Stimulated activated CD8-positive, alpha-beta memory T cell treated with anti-CD3 and anti-CD28 coated beads, Interleukin-2, amount 100 ng/mL, for 48 hours (primary cell): Measurements from ENCODE around the gene TAF5L.
"Not testable (repeated sequence)": the region's sequence is repeated elsewhere in the genome, so short reads cannot be mapped to it uniquely, and the experiment has no call there.

Experiments
- DNase-seq, 2 donors: peaks; one replicate each; pipeline ENCODE4 v3.0.0-alpha.2; 2020; ENCODE audit warnings: low read depth in 2 of 2

Gene TAF5L

DNA sequence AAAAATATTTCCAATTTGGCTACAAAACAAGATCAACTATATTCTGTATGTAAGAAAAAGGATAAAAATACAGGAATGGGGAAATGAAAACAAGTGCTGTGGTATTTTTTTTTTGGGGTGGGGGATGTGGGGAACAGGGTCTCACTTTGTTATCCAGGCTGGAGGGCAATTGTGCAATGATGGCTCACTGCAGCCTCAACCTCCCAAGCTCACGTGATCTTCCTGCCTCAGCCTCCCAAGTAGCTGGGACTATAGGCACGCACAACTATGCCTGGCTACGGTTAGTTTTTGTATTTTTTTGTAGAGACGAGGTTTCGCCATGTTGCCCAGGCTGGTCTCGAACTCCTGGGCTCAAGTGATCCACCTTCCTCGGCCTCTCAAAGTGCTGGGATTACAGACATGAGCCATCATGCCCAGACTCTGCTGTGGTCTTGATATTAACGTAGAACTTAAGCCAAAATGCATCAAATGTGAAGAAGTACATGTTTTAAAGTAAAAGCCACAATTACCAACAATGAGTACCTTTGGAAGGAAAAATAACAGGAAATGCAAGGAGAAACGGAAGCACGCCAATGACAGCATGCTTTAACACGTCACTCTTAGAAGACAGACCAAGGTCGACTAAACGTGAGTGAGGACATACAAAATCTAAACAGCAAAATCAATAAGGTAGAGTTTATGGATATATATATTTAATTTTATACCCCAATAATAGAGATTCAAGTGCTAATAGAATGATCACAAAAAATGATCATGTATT is 58.6 kb downstream of the TAF5L start:
- DNase-seq: no peak

GRCh38 chr1:229563701-229564100 is 62.2 kb downstream of the TAF5L start:
- no peak for DNase-seq

- no peak for DNase-seq
Measured at GRCh38 chr1:229563241-229563640, 62.7 kb downstream of the TAF5L start.

DNA sequence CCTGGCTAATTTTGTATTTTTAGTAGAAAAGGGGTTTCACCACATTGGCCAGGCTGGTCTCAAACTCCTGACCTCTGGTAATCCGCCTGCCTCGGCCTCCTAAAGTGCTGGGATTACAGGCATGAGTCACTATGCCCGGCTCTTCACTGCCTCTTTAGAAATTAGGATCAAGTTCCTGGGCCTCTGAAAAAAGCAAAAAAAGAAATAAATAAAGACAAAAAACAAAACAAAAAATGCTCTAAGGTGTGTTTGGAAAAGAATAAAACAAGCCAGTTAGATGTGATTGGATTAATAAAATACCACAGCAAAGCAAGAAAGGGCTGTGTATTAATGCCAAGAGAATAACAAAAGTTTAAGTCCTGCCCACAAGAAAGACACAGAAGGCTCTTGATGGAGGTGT is 63.2 kb downstream of the TAF5L start:
- DNase-seq: no peak

DNA sequence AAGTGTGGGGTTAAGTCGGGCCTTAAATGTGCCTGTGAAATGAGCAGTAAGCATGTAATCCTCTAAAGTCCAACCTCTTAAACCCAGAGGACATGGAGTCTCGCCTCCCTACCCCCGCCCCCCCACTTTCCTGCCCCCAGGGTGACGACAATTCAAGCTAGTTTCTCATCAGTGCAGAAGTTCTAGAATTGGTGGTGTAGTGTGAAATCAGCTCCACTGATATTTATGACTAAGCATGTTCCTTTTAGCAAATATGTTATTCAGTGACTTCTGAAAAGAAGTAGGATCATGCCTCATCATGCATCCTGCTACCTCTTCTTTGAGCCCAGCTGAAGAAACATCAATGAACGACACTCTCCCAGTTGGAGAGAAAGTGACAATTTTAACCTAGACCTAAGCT is 64.8 kb downstream of the TAF5L start:
- no peak for DNase-seq

DNA sequence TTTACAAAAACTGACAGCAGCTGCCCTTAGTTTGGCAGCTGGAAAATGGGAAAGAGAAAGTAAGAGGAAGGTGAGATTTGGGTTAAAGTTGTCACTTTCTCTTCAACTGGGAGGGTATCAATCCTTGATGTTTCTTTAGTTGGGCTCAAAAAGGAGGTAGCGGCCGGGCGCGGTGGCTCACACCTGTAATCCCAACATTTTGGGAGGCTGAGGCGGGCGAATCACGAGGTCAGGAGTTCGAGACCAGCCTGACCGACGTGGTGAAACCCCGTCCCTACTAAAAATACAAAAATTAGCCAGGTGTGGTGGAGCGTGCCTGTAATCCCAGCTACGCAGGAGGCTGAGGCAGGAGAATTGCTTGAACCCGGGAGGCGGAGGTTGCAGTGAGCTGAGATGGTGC is 65.8 kb downstream of the TAF5L start:
- not testable (repeated sequence) for DNase-seq

- DNase-seq: not testable (repeated sequence)
Measured at GRCh38 chr1:229559336-229559801, 66.6 kb downstream of the TAF5L start.

- peak; percentile 86 for DNase-seq
Measured at GRCh38 chr1:229558460-229559335, 67.2 kb downstream of the TAF5L start, which contains the start of gene ABCB10. Gene ABCB10 (minus strand): TSS chr1:229558707. CDS start chr1:229558652, 55 bp downstream.

- DNase-seq: peak; percentile 21 to 29
Measured at GRCh38 chr1:229557913-229558414, 68.0 kb downstream of the TAF5L start.

- no peak for DNase-seq
Measured at GRCh38 chr1:229557200-229557850, 68.6 kb downstream of the TAF5L start.

DNA sequence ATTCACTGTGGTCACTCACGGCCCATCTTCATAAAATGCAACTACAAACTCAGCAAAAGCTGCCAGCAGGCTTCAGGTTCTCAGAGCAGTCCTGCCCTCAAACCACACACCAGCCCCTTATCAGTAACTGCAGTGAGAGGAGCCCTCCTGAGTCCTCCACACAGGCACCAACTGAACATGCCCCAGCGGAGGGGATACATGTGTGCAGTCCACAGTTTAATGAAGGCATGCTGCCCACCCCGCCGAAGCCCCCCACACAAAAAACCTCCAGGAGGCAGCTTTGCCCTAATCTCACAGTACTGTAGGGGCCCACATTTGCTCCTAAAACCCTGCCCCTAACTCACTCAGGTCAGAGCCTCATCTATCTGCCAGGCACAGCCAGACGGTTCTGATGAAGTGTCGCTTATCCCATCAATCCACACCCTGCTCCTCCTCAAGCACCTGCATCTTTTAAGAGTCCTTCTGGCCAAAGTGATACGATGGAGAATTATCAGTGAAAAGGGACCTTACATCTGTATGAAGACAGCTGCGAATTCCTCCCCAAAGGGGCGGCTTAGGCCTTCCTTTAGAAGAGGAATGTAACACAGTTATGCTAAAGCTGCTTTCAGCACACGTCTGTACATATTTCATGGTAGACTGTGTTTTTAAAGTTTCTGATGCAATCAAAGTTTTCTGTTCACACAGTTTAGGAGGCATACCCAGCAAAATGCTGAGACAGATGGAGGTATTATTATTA is 70.9 kb downstream of the TAF5L start:
- DNase-seq: no peak

- DNase-seq: no peak
Measured at GRCh38 chr1:229553621-229554130, 72.2 kb downstream of the TAF5L start.

DNA sequence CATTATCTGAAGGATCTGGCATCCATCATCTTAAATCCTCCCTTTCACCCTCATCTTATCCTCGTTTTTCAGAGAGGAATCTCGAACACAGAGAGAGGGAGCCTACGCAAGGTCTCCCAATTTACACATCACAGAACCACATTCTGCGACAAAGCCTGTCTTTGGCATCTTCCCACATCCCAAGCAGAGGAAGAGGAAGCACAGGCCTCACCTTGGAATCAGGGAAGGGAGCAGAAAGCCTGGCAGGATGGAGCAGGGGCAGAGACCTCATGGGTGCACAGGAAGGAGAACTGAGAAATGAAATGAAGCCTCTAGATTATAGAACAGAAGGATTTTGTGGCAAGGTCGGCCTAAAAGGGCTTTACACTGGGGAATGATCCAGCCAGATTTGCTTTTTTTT is 73.2 kb downstream of the TAF5L start:
- DNase-seq: no peak

DNA sequence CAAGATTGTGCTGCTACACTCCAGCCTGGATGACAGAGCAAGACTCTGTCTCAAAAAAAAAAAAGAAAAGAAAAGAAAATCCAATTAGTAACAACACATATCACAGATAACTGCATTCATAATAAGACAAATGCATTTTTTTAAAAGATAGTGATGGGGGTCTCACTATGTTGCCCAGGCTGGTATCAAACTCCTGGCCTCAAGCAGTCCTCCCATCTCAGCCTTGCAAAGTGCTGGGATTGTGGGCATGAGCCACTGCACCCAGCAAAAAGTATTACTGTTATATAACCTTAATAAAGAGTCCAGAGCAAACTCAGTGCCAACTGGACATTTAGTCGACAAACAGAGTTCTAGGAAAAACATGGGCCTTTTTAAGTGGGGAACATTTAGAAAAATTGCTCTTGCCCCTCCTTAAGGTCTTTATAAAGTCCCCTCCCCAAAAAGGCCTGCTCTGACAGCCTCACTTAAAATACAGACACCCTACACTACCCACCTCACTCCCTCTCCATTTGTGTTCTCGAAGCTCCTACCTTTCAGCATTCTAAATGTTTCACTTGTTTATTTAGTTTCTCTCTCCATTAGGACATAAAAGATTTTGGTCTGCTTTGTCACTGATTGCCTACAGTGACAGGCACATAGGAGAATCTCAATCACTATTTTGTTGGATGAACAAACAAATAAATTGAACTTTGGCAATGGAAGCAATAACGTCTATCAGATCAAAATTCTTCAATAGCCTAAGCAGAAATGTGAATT is 74.9 kb downstream of the TAF5L start:
- DNase-seq: no peak

GRCh38 chr1:229547542-229547941 is 78.4 kb downstream of the TAF5L start:
- DNase-seq: no peak

DNA sequence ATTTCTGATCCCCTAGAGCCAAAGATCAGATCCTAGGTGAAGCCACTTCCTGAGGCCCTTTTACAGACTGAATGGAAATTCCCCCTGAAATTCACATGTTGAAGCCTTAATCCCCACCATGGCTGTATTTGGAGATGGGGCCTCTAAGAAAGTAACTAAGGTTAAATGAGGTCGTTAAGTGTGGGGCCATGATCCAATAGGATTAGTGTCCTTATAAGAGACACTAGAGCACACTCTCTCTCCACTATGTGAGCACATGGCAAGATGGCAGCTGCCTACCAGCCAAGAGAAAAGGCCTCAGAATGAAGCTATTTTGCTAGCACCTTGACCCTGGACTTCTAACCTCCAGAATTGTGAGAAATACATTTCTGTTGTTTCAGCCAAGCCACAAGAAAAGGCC is 81.3 kb downstream of the TAF5L start:
- no peak for DNase-seq
